Measurements from ENCODE around the gene NRSN2.

The NRSN2 gene, protein sequence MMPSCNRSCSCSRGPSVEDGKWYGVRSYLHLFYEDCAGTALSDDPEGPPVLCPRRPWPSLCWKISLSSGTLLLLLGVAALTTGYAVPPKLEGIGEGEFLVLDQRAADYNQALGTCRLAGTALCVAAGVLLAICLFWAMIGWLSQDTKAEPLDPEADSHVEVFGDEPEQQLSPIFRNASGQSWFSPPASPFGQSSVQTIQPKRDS

DNA sequence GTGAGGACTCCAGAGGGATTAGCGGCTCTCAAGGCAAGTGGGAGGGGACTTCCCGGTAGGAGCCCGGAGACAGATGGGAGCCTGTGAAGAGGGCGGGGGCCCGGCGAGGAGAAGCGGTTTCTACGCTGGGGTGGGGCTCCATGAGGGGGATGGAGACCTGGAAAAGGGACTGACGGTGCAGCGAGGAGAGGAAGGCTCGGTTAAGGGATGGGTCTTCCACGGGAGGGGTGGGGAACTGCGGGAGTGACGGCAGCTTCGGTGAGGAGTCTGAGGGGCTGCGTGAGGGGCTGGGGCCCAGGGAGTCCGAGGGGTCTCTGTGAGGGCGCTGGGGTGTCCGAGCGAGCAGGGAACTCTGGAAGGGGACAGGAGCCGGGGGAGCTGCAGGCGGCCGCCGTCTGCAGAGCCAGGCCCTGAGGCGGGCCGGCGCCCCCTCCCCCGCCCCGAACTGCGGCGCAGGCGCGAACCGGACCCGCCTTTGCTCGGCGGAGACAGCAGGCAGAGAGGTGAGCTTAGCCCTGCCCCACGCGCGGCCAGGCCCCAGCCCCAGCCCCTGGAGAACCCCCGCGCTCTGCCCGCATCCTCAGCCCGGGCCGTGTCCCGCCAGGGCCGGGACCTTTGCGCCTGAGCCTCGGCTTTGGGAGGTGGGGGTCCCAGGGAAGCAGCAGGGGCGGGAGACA is at the start of gene NRSN2:
NRSN2 (plus strand) TSS at position 472 of the 677 bp plus-strand sequence. CDS start 2,533 bp downstream, outside the sequence.
- peak; percentile 68 for DNase-seq

DNA sequence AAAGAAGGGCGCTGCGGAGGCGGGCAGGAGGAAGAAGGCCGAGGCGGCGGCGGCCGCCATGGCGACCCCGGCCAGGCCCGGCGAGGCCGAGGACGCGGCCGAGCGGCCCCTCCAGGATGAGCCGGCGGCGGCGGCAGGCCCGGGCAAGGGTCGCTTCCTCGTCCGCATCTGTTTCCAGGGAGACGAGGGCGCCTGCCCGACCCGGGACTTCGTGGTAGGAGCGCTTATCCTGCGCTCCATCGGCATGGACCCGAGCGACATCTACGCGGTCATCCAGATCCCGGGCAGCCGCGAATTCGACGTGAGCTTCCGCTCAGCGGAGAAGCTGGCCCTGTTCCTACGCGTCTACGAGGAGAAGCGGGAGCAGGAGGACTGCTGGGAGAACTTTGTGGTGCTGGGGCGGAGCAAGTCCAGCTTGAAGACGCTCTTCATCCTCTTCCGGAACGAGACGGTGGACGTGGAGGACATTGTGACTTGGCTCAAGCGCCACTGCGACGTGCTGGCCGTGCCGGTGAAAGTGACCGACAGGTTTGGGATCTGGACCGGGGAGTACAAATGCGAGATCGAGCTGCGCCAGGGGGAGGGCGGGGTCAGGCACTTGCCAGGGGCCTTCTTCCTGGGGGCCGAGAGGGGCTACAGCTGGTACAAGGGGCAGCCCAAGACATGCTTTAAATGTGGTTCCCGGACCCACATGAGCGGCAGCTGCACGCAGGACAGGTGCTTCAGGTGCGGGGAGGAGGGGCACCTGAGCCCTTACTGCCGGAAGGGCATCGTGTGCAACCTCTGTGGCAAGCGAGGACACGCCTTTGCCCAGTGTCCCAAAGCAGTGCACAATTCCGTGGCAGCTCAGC is 48.8 kb upstream of the NRSN2 start:
- DNase-seq: peak; percentile 77

DNA sequence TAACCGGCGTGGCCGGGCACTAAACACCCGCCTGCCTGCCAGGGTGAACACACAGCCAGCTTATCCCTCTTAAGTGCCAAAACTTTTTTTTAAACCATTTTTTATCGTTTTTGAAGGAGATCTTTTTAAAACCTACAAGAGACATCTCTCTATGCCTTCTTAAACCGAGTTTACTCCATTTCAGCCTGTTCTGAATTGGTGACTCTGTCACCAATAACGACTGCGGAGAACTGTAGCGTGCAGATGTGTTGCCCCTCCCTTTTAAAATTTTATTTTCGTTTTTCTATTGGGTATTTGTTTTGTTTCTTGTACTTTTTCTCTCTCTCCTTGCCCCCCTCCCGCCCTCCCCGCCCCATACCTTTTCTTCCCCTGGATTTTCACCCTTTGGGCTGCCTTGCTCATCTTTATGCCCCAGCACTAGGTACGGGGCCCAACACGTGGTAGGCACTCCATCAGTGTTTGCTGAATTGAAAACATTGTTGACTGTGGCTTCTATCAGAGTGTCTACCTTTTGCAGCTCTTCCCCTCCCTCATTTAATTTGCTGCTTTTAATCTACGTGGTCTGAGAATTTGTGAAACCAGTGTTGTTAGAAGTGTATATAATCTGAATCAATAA is 48.0 kb upstream of the NRSN2 start:
- no peak for DNase-seq

DNA sequence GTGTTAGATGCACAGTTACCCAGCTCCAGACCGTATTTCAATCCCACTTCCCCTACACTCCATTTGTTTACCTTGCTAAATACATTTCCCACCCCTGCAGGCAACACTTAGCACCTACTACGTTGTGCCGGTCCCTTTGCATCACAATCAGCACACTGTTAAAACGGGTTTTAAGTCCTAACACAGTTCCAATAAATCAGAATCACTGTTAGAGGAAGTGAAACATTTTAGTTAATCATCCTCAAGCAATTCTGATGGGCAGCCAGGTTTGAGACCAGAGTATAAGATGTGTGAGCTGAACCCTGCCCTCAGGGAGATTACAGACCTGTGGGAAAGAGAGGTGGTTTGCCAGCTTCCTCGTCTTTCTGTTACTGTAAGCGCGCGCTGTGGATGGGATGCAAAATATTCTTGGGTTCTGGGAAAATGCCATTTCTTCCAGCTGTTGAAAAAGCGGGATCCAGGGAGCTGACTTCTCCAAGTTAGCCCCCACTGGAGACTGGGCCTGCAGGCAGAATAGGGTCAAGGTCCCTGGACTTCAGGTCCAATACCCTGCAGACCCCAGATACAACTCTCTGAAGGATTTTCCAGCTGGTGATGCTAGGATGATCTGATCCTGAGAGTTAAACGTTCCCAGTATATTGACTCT is 46.4 kb upstream of the NRSN2 start:
- peak; percentile 21 for DNase-seq

DNA sequence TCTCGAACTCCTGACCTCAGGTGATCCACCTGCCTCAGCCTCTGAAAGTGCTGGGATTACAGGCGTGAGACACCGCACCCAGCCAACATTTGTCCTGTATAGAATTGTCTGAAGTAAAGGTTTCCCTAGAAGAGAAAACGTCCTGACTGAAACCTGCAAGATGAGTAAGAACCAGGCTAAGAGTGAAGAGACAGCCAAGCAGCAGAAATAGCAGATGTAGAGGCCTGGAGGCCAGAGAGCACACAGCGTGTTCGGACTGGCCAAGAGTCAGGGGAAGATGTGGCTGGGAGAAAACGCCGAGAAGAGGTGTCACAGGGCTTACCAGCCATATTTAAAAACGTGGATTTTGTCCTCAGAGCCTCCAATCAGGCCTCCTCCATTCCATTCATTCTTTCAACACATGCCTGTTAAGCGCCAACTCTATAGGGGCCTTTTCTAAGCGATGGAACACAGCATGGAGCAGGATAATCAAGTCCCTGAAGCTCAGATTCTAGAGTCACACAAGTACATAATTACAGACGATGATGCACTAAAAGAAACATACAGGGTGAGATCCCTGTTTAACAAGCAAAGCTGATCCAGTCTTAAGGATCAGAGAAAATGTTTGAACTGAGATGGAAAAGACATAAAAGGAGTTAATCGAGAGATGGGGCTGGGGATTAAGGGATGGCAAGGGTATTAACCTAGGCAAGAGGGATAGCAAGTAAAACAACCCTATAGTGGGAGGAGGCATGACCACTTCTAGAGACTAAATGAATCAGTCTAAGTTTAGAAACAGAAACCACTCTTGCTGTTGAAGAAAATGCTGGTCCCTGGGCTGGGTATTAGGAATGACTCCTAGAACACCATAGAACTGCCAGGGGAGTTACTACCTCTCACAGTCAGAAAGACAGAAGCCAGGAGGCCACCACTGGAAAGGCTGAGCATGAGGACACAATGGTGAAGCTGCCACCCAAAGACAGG is 44.7 kb upstream of the NRSN2 start:
- no peak for DNase-seq

DNA sequence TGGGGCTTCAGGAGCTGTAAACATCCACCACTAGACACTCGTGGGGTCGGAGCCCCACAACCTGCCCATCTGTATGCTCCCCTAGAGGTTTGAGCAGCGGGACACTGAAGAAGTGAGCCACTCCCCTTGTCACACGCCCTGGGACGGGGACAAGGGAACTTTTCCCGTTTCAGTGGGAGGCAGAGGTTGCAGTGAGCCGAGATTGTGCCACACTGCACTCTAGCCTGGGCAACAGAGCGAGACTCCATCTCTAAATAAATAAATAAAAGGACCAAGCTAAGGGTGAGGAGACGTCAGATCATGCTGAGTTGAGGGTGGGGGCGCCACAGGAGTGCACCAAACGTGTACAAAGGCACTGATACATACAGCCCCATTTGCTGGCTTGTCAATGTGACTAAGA is 41.2 kb upstream of the NRSN2 start:
- DNase-seq: no peak

DNA sequence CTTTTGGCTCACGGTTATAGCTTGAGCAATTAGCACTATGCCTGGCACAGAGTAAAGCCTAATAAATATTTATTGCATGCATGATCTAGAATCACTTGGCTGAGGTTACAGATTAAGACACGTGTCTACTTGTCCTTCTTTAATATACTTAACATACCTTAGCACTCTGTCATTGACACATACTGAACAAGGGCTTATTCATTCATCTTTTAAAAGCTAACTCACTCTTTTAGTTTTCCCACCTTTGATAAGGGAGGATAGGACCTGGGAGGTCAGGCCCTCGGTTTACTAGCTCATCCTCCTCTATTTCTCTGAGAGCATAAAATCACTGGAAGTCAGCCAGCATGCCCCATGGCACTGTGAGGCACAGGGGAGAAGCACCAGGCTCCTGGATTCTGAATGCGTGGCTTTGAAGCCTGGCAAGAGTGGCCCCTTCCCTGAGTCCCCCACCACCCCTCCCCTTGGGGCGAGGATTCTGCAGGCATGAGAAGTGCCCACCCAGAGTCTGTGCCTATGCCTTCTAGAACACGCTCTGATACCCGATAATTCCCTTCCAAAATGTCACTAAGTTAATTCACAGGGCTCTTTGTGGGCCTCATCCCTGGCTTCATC is 38.4 kb upstream of the NRSN2 start:
- no peak for DNase-seq

DNA sequence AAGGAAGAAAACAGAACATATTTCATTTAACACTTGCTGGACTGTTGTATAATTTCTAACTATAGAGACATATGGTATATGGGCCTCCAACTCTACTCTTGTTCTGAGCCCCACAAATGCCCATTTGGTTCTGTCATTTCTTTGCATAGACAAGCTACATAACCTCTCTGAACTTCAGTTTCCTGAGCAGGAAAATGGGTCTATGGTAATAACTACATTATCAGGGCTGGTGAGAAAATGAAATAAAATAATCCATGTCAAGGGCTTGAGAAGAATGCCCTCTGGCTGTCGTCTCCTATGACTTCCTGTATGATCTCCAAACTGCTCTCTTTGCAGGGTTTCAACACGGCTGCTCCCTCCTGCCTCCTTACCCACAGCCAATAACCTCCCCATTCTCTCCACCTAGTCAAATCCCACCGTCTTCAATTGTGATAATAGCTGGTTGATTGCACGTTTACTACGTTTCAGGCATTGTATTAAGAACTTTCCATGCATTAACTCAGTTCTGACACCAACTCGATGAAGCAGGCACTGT is 37.5 kb upstream of the NRSN2 start:
- peak; percentile 64 for DNase-seq

DNA sequence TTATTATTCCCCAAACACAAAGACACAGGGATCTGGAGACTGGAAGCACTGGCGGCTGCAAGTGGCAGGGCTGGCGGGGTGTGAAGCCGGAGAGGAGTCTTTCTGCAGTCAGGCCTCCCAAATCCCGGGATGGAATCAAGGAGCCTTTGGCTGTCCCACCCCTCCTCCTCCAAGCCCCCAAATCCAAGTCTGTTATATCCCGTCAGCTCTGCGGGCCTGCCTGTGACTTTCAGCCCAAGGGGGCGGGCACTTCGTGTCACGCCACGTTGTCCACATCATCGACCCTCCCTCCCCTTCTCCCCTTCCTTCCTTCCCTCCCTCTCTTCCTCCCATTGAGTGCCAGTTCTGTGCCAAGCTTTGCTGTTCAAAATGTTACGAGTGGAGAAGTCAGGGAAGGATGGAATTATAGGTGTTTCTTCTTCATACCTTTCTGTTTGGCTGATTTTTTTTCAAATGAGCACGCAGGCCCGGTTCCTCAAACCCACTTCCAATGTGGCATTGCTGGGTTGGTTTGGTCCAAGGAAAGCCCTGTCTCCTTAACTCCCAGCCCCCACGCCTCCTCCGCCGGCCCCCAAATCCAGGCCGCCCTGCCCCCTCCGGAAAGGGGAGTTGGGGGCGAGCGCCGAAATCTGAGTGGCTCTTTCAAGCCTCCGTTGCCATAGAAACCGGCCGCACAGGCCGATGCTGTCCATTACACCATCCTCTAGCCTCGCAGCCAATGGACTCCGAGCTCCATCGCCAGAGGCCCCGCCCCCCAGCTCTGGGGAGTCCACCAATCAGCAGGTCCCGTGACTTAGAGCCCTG is 36.9 kb upstream of the NRSN2 start:
- peak; percentile 100 for DNase-seq

DNA sequence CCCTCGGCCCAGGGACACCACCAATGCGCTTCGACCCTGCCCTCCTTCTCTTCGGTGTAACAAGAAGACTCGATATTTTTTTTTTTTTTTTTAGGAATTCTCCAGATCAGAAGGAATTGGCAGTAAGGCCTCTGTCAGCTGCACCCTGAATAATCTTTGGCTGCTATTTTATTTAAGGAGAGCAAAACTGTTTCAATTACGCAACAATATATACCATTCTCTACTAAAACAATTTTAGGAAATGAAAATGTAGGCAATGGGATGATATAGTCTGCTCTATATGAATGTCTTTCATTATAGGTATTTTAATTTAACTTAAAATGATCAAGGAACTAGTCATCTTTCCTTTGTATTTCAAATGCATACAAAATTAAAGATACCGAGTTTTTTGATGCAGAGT is 36.3 kb upstream of the NRSN2 start:
- DNase-seq: no peak

DNA sequence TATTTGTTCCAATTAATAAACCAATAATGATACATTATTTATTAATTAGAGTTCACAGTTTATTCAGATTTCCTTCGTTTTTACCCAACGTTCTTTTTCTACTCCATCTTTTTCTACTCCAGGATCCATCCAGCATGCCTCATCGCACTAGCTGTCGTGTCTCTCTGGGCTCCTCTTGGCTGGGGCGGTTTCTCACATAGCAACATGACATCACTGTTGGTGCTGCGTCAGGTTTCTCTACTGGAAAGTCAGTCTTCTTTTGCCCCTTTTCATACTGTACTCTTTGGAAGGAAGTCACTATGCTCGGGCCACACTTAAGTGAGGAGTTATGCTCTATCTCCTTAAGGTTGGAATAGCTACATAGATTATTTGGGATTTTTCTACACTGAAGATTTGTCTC is 35.3 kb upstream of the NRSN2 start:
- DNase-seq: no peak

DNA sequence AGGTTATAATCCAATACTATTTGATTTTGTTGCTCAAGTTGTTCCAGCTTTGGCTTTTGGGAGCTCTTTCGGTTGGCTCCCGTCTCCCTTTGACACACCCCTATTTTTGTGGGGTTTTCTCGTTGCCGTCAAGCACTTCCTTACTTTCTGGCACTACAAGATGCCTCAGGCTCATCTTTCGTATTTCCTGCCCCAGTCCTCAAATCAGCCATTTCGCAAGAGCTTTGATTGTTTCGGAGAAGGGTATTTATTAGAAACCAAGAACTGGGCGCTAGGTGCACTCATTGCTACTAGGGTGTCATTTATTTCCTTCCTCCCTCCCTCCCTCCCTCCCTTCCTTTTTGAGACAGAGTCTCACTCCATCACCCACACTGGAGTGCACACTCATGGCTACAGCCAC is 34.8 kb upstream of the NRSN2 start:
- DNase-seq: no peak

DNA sequence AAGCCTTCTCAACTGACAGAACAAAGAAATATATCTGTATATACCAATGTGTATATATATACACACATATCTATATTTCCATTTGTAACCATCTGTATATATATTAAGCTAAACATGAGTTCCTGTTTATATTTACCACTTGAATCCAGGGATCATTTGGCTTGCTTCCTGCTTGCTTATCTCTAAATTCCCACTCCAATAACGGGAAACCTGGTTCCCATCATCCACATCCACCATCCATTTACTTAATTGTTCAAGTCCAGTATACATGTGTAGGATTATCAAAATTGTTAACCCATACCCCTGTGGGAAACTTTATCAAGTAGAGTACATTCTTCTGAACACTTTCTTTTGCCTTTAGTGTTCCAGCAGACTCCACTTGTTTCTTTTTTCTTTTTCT is 34.0 kb upstream of the NRSN2 start:
- DNase-seq: no peak

DNA sequence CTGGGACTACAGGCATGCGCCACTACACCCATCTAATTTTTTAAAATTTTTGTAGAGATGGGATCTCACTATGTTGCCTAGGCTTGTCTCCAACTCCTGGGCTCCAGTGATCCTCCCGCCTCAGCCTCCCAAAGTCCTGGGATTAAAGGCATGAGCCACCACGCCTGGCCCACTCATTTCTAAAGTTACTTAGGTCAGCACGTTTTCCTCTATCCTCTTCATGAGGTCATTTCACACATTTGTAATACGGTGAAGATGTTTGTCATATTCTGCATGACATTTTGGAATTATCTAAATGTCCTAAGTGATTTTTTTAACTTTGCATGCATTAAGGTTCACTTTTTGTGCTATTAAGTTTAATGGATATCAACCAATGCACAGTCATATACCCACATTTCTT is 33.5 kb upstream of the NRSN2 start:
- no peak for DNase-seq

DNA sequence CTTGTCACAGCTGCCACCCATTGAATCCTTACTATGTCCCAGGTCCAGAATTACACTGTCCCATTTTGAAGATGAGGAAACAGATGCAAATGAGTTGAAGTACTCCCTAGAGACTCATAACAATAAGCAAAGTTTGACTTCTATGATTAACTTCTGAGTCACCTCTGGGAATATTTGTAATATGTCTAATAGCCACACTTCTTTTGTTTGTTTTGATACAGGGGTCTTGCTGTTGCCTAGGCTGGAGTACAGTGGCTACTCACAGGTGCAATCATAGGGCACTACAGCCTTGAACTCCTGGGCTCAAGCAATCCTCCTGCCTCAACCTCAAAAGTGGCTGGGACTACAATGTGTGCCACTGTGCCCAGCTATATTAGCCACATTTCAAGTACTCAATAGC is 33.0 kb upstream of the NRSN2 start:
- DNase-seq: peak; percentile 87

DNA sequence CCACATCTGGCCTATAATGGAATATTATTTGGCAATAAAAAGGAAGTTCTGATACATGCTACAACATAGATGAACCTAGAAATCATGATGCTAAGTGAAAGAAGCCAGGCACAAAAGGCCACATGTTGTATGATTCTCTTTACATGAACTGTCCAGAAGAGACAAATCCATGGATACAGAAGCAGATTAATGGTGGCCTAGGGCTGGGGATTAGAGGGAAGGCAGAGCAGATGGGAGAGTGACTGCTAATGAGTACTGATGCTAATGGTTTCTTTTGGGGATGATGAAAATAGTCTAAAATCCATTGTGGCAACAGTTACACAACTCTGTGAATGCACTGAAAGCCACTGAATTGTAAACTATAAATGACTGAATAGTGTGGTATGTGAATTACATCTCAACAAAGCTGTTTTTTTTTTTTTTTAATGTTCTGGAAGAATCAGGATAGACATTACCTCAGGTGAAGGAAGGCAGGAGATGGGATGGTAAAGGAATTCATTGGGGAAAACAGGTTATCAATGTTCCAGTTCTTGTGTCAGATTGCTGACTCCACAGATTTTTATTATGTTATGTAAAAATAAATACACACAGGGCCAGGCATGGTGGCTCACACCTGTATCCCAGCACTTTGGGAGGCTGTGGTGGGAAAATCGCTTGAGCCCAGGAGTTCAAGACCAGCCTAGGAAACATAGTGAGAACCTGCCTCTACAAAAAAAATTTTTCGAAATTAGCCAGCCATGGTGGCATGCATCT is 30.4 kb upstream of the NRSN2 start:
- peak; percentile 85 for DNase-seq

DNA sequence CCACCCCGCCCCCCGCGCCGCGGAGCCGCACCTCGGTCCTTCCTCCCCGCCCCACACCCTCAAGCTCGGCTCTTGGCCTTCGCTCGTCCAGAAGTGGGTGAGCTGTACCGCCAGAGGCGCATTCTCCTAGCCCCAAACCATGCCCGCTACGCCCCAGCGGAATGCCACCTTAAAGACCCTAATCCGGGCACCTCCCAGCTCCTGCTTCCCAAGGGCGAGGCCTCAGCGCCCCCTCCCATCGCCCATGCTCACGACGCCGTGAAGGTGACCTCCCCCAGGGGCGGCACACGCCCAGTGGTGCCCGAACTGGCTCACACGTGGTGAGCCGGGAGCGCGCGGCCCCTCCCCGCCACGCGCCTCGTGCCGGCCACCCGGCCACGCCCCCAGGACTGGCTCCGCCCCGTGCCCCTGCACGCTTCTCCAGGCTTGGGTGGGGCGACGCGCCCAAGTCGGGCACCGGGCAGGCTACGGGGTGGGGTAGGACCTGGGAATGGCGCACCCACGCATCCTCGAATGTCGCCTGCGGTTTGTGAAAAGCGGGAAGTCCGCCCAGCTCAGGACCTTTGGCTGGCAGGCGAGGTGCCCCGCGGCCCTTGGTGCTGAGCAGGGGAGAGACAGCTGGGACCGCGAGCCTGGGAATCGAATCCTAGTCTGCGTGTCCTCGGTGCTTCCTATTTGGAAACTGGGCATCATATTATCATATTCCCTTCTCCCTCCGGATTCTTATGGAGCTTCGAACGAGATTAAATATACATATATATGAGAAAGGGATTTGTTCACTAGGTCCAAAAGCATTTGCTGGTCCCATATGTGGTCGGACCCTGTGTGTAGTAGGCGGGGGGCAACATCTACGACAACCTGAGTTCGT is 22.5 kb upstream of the NRSN2 start:
- DNase-seq: peak; percentile 83

Data from HCEC 1CT (cell line).